Measurements from ENCODE around the gene GNAT2. TPM values are rescaled to one million over a fixed set of nuclear protein-coding genes. Genes with fewer than 3 reads are reported as not detected.

Gene GNAT2
- total RNA-seq, 1 experiment from 2014 or later = 0.20 TPM

- no peak within 1 kb of the TSS for H4K8ac ChIP-seq (replicated peaks; ENCODE audit: insufficient read length, low read depth, low read length)
- H2AFZ ChIP-seq (ENCODE audit: low read length) = peak within 1 kb of the TSS; percentile 66
- WGBS (ENCODE audit: extremely low coverage, insufficient read length, low lambda C conversion rate) = no CpG with 5 or more reads among the region's 54 CpGs
- no peaks in the 10 kb centered on the region for H3K9me3 Mint-ChIP-seq
- no peak within 1 kb of the TSS for H3K18ac ChIP-seq (ENCODE audit: insufficient read length, low read depth, low read length)
- H3K9me3 ChIP-seq (ENCODE audit: control insufficient read depth, low read depth, low read length) = no peaks in the 10 kb centered on the region
- H3K27ac Mint-ChIP-seq = peak within 1 kb of the TSS; percentile 80 to 98 (median 93); a peak in 6 of 7 replicates
- H3K23ac ChIP-seq (ENCODE audit: insufficient read length, low read depth, low read length) = no peak within 1 kb of the TSS
- TF ChIP-seq CTCF (conservative IDR thresholded peaks at IDR 0.05) = no peak
- H3K14ac ChIP-seq (ENCODE audit: insufficient read depth, low read length) = 0 out of 2 replicates have a peak within 1 kb of the TSS, but pooled peaks have one; percentile 27
- peaks cover 5 to 14% of the 10 kb centered on the region in 2 experiments; a peak in 3 of 4 replicates for H3K4me1 Mint-ChIP-seq
- H4K91ac ChIP-seq (ENCODE audit: insufficient read length, low read depth, low read length) = no peak within 1 kb of the TSS
- no peak within 1 kb of the TSS for H3K4ac ChIP-seq (ENCODE audit: low read depth, low read length)
- H2BK20ac ChIP-seq (ENCODE audit: low read depth, low read length, poor library complexity, severe bottlenecking) = no peak within 1 kb of the TSS
- peak within 1 kb of the TSS; percentile 90 for H3K4me2 ChIP-seq (ENCODE audit: insufficient read depth, insufficient read length, low read length)
- H2BK5ac ChIP-seq (ENCODE audit: insufficient read length, low read length) = no peak within 1 kb of the TSS
- H2BK120ac ChIP-seq (ENCODE audit: low read depth, low read length, poor library complexity, severe bottlenecking) = no peak within 1 kb of the TSS
- no peaks in the 10 kb centered on the region for H3K36me3 Mint-ChIP-seq (ENCODE audit: insufficient read depth in 1 of 3, low read depth in 3 of 3)
- no peak within 1 kb of the TSS for H3K56ac ChIP-seq (ENCODE audit: insufficient read length, low read depth, low read length)
- H3K4me1 ChIP-seq (ENCODE audit: insufficient read depth, low read length) = no peaks in the 10 kb centered on the region
- no peaks in the 10 kb centered on the region for H3K79me1 ChIP-seq (ENCODE audit: insufficient read depth, low read depth, low read length, poor library complexity, severe bottlenecking)
- H3K4me3 Mint-ChIP-seq = peak within 1 kb of the TSS; percentile 86 to 94
- no peaks in the 10 kb centered on the region for H3K27me3 ChIP-seq (ENCODE audit: insufficient read depth, low read length)
- H4K20me1 ChIP-seq (ENCODE audit: control insufficient read depth, insufficient read depth, insufficient read length) = no peaks in the 10 kb centered on the region
- H3K9ac ChIP-seq (ENCODE audit: extremely low read depth, insufficient read length, low read length) = peak within 1 kb of the TSS; percentile 42
- no peaks in the 10 kb centered on the region for H3K79me2 ChIP-seq (ENCODE audit: insufficient read depth, low read length)
- no peak within 1 kb of the TSS for H4K5ac ChIP-seq (ENCODE audit: insufficient read length, low read depth, low read length)
- H3K27ac ChIP-seq (ENCODE audit: insufficient read length, low read depth, low read length) = no peak within 1 kb of the TSS
- no peak within 1 kb of the TSS for H2BK15ac ChIP-seq (ENCODE audit: low read depth, low read length)
- peaks cover 38% of the 10 kb centered on the region for H3K27me3 Mint-ChIP-seq (ENCODE audit: low read depth)
- H2BK12ac ChIP-seq (ENCODE audit: insufficient read length, low read depth, low read length) = no peak within 1 kb of the TSS
- peak; percentile 89 for DNase-seq
- no peak within 1 kb of the TSS for H3T11ph ChIP-seq (ENCODE audit: low read length)
- peaks cover 4% of the 10 kb centered on the region for H3K23me2 ChIP-seq (ENCODE audit: insufficient read length, low read depth, low read length, poor library complexity, severe bottlenecking)
- no peak within 1 kb of the TSS for H2AK5ac ChIP-seq (ENCODE audit: insufficient read length, low read length)
Observed at GRCh38 chr1:109655615-109656519, 36.5 kb upstream of the GNAT2 start, which contains the start of gene GSTM4. Gene GSTM4, plus strand, starts transcription at chr1:109656099. Its CDS starts 291 bp downstream, at chr1:109656390.
